HUES6 (cell line): ENCODE measurements around the gene C1orf226.
"Not testable (repeated sequence)": the region's sequence is repeated elsewhere in the genome, so short reads cannot be mapped to it uniquely, and the experiment has no call there.

ENCODE experiments used
- H3K27ac ChIP-seq: 2 replicates; pipeline ENCODE4 v1.7.0; 2013; ENCODE audit warnings: low read depth, mild to moderate bottlenecking, low read length, inconsistent platforms
- H3K27me3 ChIP-seq: 2 replicates; pipeline ENCODE4 v1.6.1; 2013; ENCODE audit warnings: low read length; ENCODE audit not compliant: control insufficient read depth, insufficient read depth
- H3K36me3 ChIP-seq: 2 replicates; pipeline ENCODE4 v1.6.1; 2013; ENCODE audit warnings: low read length; ENCODE audit not compliant: control insufficient read depth, insufficient read depth
- H3K4me1 ChIP-seq: 2 replicates; pipeline ENCODE4 v1.6.1; 2013; ENCODE audit warnings: low read length; ENCODE audit not compliant: control insufficient read depth, insufficient read depth
- H3K4me3 ChIP-seq: 2 replicates; pipeline ENCODE4 v1.5.1; 2013; ENCODE audit warnings: low read depth, low read length
- H3K9ac ChIP-seq: one replicate; pipeline ENCODE4 v1.6.1; 2013; ENCODE audit warnings: mild to moderate bottlenecking, low read length
- H3K9me3 ChIP-seq: 2 replicates; pipeline ENCODE4 v1.6.1; 2013; ENCODE audit warnings: low read depth, low read length; ENCODE audit not compliant: control insufficient read depth, insufficient read depth

The C1orf226 gene, protein sequence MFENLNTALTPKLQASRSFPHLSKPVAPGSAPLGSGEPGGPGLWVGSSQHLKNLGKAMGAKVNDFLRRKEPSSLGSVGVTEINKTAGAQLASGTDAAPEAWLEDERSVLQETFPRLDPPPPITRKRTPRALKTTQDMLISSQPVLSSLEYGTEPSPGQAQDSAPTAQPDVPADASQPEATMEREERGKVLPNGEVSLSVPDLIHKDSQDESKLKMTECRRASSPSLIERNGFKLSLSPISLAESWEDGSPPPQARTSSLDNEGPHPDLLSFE

DNA sequence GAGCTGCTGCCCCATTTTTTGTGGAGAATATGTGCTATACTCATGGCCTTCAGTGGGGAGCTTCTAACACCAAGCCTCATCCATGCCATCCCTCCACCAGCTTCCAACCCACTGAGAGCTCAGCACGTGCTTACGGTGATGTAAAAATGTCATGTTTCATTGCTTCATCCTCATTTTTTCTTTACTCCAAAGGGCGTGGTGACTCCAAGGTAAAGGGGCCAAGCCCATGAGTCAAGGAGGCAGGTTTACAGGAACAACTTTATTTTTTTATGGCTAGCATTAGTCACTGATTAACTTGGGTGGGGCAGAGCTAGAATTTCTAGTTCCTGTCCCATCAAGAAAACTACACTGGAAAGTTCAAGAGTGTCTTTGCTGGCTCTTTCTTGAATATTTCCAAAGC lies at the start of gene C1orf226:
C1orf226 (plus strand) TSS at position 346 of the 400 bp plus-strand sequence. CDS start 174 bp downstream, outside the sequence.
- Histone ChIP-seq H3K27ac (no peak within 1 kb of the TSS), H3K4me1 (no peaks in the 10 kb centered on the region), H3K27me3 (no peaks in the 10 kb centered on the region), H3K36me3 (peaks cover 18% of the 10 kb centered on the region), H3K4me3 (no peak within 1 kb of the TSS), H3K9ac (no peak within 1 kb of the TSS), H3K9me3 (no peaks in the 10 kb centered on the region)

DNA sequence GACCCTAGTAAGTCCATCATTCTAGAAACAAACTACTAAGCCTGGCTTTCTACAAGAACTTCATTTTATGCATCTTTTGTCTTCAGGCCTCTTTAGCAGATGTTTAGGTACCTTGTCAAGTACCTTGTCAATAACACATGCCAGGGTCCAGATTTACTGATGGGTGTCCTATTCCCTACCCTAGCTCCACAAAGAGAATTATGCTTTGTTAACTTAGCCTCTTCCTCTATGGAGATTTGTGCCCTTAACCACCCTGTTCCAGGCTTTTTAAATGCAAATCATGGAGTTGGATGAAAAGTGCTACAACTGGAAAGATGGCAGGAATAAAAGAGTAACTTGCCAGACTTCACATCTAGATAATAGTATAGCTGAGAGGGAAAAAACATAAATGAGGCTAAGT lies 47.5 kb upstream of the C1orf226 start:
- no peak overlapping the region for H3K4me3 ChIP-seq
- H3K36me3 ChIP-seq, result no peaks in the 10 kb centered on the region
- H3K27me3 ChIP-seq, result no peaks in the 10 kb centered on the region
- peaks cover 4% of the 10 kb centered on the region; the same call in 1 of the 2 replicates for H3K4me1 ChIP-seq
- H3K9me3 ChIP-seq, result no peaks in the 10 kb centered on the region
- H3K27ac ChIP-seq, result no peak overlapping the region
- H3K9ac ChIP-seq, result no peak overlapping the region

DNA sequence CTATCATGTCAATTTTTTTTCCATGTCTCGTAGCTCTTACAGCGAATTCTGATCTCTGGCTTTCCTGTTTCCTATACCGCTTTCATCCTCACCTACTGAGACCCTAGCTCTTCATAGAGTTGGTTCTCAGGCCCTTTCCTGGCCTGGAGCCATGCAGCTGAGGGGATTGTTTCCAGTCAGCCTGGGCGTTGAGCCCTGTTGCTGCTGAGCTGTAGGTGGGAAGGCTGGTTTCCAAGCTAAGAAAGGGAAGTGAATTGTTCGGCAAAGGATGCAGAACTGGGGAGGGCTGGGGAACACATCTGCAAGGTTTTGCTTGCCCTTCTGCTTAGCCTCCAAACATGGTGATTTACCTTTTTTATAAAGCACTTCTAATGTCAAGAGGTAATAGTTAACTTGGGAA lies 46.4 kb upstream of the C1orf226 start:
- Histone ChIP-seq H3K36me3 (no peaks in the 10 kb centered on the region), H3K27ac (no peak overlapping the region), H3K9ac (no peak overlapping the region), H3K4me1 (peaks cover 4% of the 10 kb centered on the region; the same call in 1 of the 2 replicates), H3K27me3 (no peaks in the 10 kb centered on the region), H3K9me3 (no peaks in the 10 kb centered on the region), H3K4me3 (no peak overlapping the region)

DNA sequence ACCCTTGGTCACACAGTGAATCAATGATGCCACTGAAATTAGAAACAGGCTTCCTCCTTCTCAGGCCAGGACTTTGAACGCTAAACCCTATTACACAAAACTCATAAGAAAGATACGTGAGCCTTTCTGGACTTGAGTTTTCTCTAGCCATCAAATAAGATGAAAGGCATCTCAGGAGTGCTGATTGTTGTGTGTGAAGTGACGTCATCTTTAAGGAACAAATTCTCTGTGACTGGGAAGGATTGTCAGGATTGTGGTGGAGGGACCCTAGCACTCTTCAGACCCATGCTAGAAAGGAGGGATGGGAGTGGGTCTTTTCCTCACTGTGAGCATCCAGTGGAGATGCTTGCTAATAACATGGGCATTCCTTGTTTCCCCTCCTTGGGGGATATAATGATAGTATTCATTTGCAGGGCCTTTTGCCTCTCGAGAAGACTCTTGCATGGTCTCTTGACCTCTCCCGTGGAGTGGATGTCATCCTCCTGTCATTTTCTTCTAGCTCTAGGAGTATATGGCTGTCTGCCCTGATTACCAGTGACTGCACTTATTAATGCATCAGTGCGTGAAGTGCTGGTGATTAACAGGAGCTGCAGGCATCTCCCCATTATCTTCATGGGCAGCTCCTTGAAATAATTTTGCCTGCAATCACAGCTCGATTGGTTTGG lies 44.8 kb upstream of the C1orf226 start:
- no peaks in the 10 kb centered on the region for H3K36me3 ChIP-seq
- no peak overlapping the region for H3K27ac ChIP-seq
- peaks cover 4% of the 10 kb centered on the region; the same call in 1 of the 2 replicates for H3K4me1 ChIP-seq
- no peaks in the 10 kb centered on the region for H3K9me3 ChIP-seq
- no peaks in the 10 kb centered on the region for H3K27me3 ChIP-seq
- H3K4me3 ChIP-seq, result no peak overlapping the region
- no peak overlapping the region for H3K9ac ChIP-seq

DNA sequence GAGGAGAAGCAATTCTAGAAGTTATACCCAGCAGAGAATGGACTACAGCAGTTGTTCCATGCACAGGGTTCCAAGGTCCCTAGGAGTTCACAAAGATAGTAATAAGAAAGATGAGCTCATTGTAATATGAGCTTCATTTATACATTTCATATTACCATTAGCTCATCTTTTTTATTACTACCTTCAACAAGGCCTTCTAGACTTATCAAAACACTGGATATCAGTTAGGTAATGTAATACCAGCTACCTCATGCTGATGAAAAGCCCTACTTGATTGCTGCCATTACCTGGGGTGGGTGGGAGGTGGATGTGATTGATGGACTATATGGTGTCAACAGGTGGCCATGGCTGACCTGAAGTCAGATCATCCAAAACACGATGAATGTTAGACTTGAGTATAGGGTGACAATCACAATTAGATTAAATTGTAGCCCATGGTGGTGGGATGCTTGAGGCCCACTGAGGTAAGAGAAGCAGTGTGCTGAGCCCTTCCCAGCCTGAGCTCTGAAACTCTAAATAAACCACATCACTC lies 39.0 kb upstream of the C1orf226 start:
- no peak overlapping the region for H3K4me3 ChIP-seq
- no peaks in the 10 kb centered on the region for H3K4me1 ChIP-seq
- H3K36me3 ChIP-seq, result no peaks in the 10 kb centered on the region
- no peaks in the 10 kb centered on the region for H3K9me3 ChIP-seq
- no peaks in the 10 kb centered on the region for H3K27me3 ChIP-seq
- no peak overlapping the region for H3K27ac ChIP-seq
- H3K9ac ChIP-seq, result no peak overlapping the region

DNA sequence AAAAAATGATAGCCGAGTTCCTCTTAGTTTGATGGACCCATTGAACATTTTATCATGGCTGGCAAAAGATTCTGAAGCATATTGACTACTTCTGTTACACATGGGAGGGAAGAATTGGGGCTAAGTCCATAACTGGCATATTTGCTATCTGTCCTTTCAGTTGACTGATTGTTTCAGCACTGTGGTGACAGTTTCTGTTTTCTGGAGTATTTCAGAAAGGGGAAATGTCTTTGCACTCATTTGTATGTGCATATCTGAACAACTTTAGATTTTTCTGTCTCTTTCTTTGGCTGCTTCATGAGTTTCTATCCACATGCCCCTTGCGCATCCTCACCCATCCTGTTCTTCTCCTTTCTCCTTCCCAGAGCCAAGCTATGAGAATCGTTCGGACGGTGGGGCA lies 38.1 kb upstream of the C1orf226 start:
- H3K27ac ChIP-seq, result no peak overlapping the region
- H3K9ac ChIP-seq, result no peak overlapping the region
- no peak overlapping the region for H3K4me3 ChIP-seq
- H3K4me1 ChIP-seq, result no peaks in the 10 kb centered on the region
- no peaks in the 10 kb centered on the region for H3K36me3 ChIP-seq
- H3K9me3 ChIP-seq, result no peaks in the 10 kb centered on the region
- no peaks in the 10 kb centered on the region for H3K27me3 ChIP-seq

DNA sequence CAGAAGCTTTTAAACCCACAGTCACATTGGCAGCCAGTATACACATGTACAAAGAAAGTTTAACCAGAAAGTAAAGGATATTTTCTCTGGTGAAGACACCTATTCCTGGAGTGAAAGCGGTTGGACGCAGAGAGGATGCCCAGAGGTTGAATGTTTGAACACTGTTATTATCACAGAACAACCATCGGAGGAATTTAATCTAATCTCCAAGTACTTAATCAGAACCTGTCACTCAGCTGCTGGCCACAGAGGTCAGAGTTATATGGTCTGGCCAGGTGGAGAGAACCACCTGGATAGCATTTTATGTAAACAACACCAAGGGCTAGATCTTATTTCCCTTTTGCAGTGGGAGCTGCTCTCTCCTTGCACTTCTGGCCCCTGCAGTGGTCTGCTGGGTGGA lies 34.2 kb upstream of the C1orf226 start:
- Histone ChIP-seq H3K36me3 (no peaks in the 10 kb centered on the region), H3K4me3 (no peak overlapping the region), H3K9ac (no peak overlapping the region), H3K9me3 (no peaks in the 10 kb centered on the region), H3K27ac (no peak overlapping the region), H3K27me3 (no peaks in the 10 kb centered on the region), H3K4me1 (peaks cover 11% of the 10 kb centered on the region; the same call in 1 of the 2 replicates)

DNA sequence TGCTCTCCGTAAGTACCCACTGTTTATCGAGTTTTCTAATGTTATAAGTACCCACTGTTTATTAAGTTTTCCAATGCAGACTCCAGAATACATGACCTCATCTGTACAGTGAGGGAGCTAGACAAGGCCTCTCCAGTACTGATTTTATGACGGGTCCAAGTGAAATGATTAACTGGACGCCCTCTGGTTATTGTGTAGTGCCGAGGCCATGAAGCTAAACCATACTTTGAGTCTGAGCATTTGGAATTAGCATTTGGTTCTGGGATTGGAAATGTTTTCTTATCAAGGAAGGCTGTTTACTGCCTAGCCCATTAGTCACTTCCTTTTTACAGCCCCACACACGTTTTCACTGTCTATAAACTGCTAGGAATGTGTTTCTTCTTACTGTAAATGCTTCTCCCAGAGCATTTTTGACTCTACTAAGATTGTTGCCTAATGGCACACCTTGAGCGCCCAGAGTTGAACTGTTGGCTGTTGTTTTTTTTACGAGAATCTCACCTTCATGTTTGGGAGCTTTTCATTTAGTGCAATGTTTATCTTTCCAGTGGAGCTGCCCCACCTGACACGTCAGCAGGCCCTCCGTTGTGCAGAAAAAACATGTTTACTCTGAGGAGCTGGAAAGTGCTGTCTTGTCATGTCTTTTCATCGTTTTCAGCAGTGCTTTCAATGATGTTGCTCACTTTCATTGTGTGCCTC lies 31.7 kb upstream of the C1orf226 start:
- Histone ChIP-seq H3K4me1 (peaks cover 25% of the 10 kb centered on the region; the same call in 1 of the 2 replicates), H3K9ac (no peak overlapping the region), H3K36me3 (no peaks in the 10 kb centered on the region), H3K9me3 (no peaks in the 10 kb centered on the region), H3K4me3 (no peak overlapping the region), H3K27ac (no peak overlapping the region), H3K27me3 (no peaks in the 10 kb centered on the region)

DNA sequence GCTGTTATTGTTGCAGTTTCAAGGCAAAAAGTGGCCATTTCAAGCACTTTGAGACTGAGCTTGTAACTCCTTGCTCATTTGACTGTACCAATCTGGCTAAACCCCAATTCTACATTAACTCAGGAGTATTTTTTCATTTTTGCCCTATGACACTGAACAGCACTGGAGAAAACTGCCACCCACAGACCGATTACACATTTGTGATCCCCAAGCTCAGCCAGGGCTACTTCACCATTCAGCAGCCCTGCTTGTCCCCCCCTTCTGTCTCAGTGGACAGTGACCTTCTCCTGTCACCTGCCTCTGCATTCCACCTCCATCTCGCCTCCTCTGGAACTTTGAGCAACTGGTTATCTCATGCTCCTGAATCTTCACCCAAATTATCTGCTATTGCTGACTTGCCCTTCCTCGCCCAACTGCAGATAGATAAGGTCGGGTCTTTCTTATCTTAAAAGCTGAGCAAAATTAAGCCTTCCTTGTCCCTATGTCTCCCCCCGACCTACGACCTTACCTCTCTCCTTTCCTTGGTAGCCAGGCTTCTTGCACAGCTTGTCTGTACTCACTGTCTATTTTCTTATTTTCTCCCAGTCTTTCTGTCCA lies 30.2 kb upstream of the C1orf226 start:
- Histone ChIP-seq H3K27ac (no peak overlapping the region), H3K27me3 (no peaks in the 10 kb centered on the region), H3K4me3 (no peak overlapping the region), H3K9me3 (no peaks in the 10 kb centered on the region), H3K4me1 (peaks cover 25% of the 10 kb centered on the region; the same call in 1 of the 2 replicates), H3K36me3 (peaks cover 6% of the 10 kb centered on the region), H3K9ac (no peak overlapping the region)

DNA sequence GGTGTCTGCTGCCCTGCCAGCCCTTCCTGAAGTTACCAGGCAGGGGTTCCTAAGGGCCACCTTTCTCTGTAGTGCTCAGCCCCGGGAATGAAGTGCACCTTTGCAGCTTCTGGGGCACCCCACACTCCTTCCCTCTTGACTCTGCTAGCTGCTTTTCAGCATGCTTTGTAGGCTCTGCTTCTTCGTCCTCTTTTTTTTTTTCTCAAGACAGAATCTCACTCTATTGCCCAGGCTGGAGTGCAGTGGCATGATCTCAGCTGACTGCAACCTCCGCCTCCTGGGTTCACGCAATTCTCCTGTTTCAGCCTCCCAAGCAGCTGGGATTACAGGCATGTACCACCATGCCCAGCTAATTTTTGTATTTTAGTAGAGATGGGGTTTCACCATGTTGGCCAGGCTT lies 29.7 kb upstream of the C1orf226 start:
- not testable (repeated sequence) for H3K27ac ChIP-seq, H3K9ac ChIP-seq, H3K9me3 ChIP-seq, H3K27me3 ChIP-seq, H3K4me3 ChIP-seq, H3K36me3 ChIP-seq
- H3K4me1 ChIP-seq, result peaks cover 25% of the 10 kb centered on the region; the same call in 1 of the 2 replicates
